ENCODE measurements around the gene MAP2K5.

DNA sequence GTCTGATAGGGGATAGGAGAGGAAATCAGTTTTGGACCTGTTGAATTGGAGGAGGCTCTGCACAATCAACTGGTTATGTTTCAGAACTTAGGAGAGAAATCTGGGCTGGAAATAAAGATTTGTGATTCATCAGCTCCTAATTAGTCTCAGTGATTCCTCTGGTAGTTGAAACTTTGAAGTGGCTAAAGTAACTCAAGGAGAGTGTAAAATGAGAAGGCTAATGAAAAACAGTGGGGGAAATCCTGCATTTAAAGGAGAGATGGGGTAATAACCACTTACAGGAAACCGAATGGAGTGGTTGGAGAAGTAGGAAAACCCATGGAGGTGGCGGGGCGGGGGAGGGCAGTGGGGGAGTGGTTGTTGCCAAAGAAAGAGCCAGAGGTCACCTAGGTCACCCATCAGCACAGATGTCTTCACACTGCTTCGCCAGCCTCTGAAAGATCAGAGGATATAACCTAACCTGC lies 32.6 kb downstream of the MAP2K5 start:
- TF ChIP-seq, protein P1, sequence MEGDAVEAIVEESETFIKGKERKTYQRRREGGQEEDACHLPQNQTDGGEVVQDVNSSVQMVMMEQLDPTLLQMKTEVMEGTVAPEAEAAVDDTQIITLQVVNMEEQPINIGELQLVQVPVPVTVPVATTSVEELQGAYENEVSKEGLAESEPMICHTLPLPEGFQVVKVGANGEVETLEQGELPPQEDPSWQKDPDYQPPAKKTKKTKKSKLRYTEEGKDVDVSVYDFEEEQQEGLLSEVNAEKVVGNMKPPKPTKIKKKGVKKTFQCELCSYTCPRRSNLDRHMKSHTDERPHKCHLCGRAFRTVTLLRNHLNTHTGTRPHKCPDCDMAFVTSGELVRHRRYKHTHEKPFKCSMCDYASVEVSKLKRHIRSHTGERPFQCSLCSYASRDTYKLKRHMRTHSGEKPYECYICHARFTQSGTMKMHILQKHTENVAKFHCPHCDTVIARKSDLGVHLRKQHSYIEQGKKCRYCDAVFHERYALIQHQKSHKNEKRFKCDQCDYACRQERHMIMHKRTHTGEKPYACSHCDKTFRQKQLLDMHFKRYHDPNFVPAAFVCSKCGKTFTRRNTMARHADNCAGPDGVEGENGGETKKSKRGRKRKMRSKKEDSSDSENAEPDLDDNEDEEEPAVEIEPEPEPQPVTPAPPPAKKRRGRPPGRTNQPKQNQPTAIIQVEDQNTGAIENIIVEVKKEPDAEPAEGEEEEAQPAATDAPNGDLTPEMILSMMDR (conservative IDR thresholded peaks at IDR 0.05; ENCODE audit: low read length): no peak
- TF ChIP-seq EZH2phosphoT487 (IDR thresholded peaks at IDR 0.05; ENCODE audit: borderline replicate concordance): no peak
